HepG2 (cell line): Measurements from ENCODE around the gene BIRC2. TPM values are rescaled to one million over a fixed set of nuclear protein-coding genes. Genes with fewer than 3 reads are reported as not detected.

Experiments used
- ATAC-seq: fragments of 200-7000 bp; cut with Tn5 transposase; 3 replicates; pipeline ENCODE4 v1.9.1; 2020; ENCODE audit warnings: mild to moderate bottlenecking, moderate library complexity
- BruUV-seq: library from RNA; stranded (reverse); fragments of 400-500 nt; replicated peaks from 2 replicates; lab custom pipeline; 2021; lab: Mats Ljungman, UMichigan
- CTCF ChIA-PET: fragments of 300-600 bp; formaldehyde crosslinking; extraction: SDS; loops from one replicate; lab custom pipeline; 2021; ENCODE audit warnings: low total read pairs, inconsistent platforms, low intra/inter-chr PET ratio; lab: Yijun Ruan, JAX
- POLR2A ChIA-PET: fragments of 350-600 bp; sonication (Branson Sonifier 250); formaldehyde crosslinking; loops from one replicate; lab custom pipeline; 2020; ENCODE audit warnings: antibody characterized with exemption, inconsistent platforms; lab: Yijun Ruan, JAX
- DNase-seq: peaks from one replicate; pipeline ENCODE4 v3.0.0-alpha.2; 2015; ENCODE audit warnings: low spot score
- FAIRE-seq: peaks from 3 replicates; lab custom pipeline; 2011; peaks lifted over from hg19 to GRCh38; lab: Jason Lieb, UNC
- H2AFZ ChIP-seq: one replicate; pipeline ENCODE4 v1.6.1; 2011; ENCODE audit warnings: low read length, inconsistent platforms
- H3K27ac ChIP-seq: fragments of 300-600 bp; 3 replicates; pipeline ENCODE4 v1.8.0; 2011; ENCODE audit warnings: mixed run types, mild to moderate bottlenecking, mixed read lengths, low read length, inconsistent platforms; ENCODE audit not compliant: insufficient read depth; ENCODE audit errors: extremely low read length
- H3K27me3 ChIP-seq, 2 experiments: fragments of 200-600 bp in 1 of 2; 2 replicates in 1 of 2; 3 replicates in 1 of 2; pipeline versions ENCODE4 v1.6.0 to v1.8.0; 2011; ENCODE audit warnings: low read length in 2 of 2, mild to moderate bottlenecking in 2 of 2, moderate library complexity in 2 of 2, inconsistent platforms in 1 of 2; ENCODE audit not compliant: insufficient read depth in 2 of 2, control insufficient read depth in 1 of 2
- H3K36me3 ChIP-seq, 2 experiments: fragments of 200-600 bp in 1 of 2; replicated peaks in 1 of 2; 2 replicates in 1 of 2; 3 replicates in 1 of 2; pipeline versions ENCODE4 v1.5.1 to v1.8.0; 2011; ENCODE audit warnings: low read length in 2 of 2, inconsistent platforms in 1 of 2; ENCODE audit not compliant: insufficient read depth in 2 of 2, control insufficient read depth in 1 of 2
- H3K4me1 ChIP-seq: 2 replicates; pipeline ENCODE4 v1.5.1; 2012; ENCODE audit warnings: low read length, inconsistent platforms; ENCODE audit not compliant: insufficient read depth
- H3K4me2 ChIP-seq: 2 replicates; pipeline ENCODE4 v1.6.0; 2011; ENCODE audit warnings: low read depth, low read length, inconsistent platforms
- H3K4me3 ChIP-seq, 3 experiments: fragments of 200-600 bp in 1 of 3; sonication (generic), shearing (Covaris generic) in 1 of 3; replicated peaks in 1 of 3; 2 replicates each; pipeline ENCODE4 v1.5.1; 2011 to 2016; ENCODE audit warnings: low read length in 3 of 3, inconsistent platforms in 2 of 3, low read depth in 2 of 3, mild to moderate bottlenecking in 2 of 3, control low read depth in 1 of 3, mixed read lengths in 1 of 3; ENCODE audit not compliant: insufficient read depth in 1 of 3
- H3K79me2 ChIP-seq: one replicate; pipeline ENCODE4 v1.6.1; 2011; ENCODE audit warnings: low read length, inconsistent platforms; ENCODE audit not compliant: insufficient read depth
- H3K9ac ChIP-seq: 2 replicates; pipeline ENCODE4 v1.6.0; 2011; ENCODE audit warnings: mild to moderate bottlenecking, low read depth, low read length, inconsistent platforms; ENCODE audit not compliant: insufficient read depth
- H3K9me3 ChIP-seq: 2 replicates; pipeline ENCODE4 v1.5.1; 2012; ENCODE audit warnings: mild to moderate bottlenecking, low read length
- H4K20me1 ChIP-seq: 2 replicates; pipeline ENCODE4 v1.6.0; 2011; ENCODE audit warnings: inconsistent platforms, mild to moderate bottlenecking, low read length, moderate library complexity; ENCODE audit not compliant: insufficient read depth
- AFF4 ChIP-seq: sonication (generic); formaldehyde crosslinking; IDR thresholded peaks from 2 replicates; pipeline ENCODE4 v1.4.0; 2020; ENCODE audit warnings: missing genetic modification reagents
- BRD4 ChIP-seq: sonication (generic); formaldehyde crosslinking; IDR thresholded peaks from 2 replicates; pipeline ENCODE4 v1.4.0; 2020; ENCODE audit warnings: missing genetic modification reagents
- CHD4 ChIP-seq: fragments of 200-600 bp; sonication (generic); IDR thresholded peaks from 2 replicates; pipeline ENCODE4 v1.7.0; 2017; ENCODE audit warnings: mild to moderate bottlenecking, low read length, borderline replicate concordance
- CTCF ChIP-seq: sonication (generic); formaldehyde crosslinking; IDR thresholded peaks from 2 replicates; pipeline ENCODE4 v1.5.0; 2020; ENCODE audit warnings: mild to moderate bottlenecking, missing genetic modification reagents, moderate library complexity
- TOPORS ChIP-seq: sonication (generic); formaldehyde crosslinking; IDR thresholded peaks from 2 replicates; pipeline ENCODE4 v1.8.0; 2023; ENCODE audit warnings: mild to moderate bottlenecking, missing genetic modification reagents
- ZEB1 ChIP-seq: IDR thresholded peaks from 2 replicates; pipeline ENCODE4 v1.6.1; 2012; ENCODE audit warnings: mild to moderate bottlenecking, low read depth, inconsistent platforms; ENCODE audit not compliant: insufficient replicate concordance
- ZNF83 ChIP-seq: sonication (generic); formaldehyde crosslinking; IDR thresholded peaks from 2 replicates; pipeline ENCODE4 v1.4.0; 2020; ENCODE audit warnings: missing genetic modification reagents, mild to moderate bottlenecking, borderline replicate concordance
- ZSCAN22 ChIP-seq: sonication (generic); formaldehyde crosslinking; IDR thresholded peaks from 2 replicates; pipeline ENCODE4 v1.4.0; 2020; ENCODE audit warnings: mild to moderate bottlenecking, missing genetic modification reagents
- WGBS: methylation state at CpG from one replicate; pipeline ENCODE4 v1.1.6; 2017; ENCODE audit warnings: low lambda C conversion rate; 5-methylcytosine and 5-hydroxymethylcytosine counted together
- in situ Hi-C: cut with HindIII; loops from 2 replicates; pipeline ENCODE4 v1.10.0; 2017; ENCODE audit warnings: low pct_unique_long_range_greater_than_20kb; ENCODE audit not compliant: extremely low pct_ligation_motif_present
- intact Hi-C: fragments of 100-400 bp; cut with micrococcal nuclease; formaldehyde crosslinking; loops from one replicate; pipeline ENCODE4 v1.10.0; 2022; ENCODE audit not compliant: unreplicated experiment
- polyA plus RNA-seq, 8 experiments: library from polyadenylated mRNA; depleted of rRNA in 3 of 8; stranded (reverse) in 7 of 8; unstranded in 1 of 8; fragments of >200 nt; fragmentation: Illumina TruSeq in 4 of 8; extraction: Trizol in 4 of 8; gene quantifications; 2 replicates each; pipeline versions ENCODE4 v1.2.1 to v1.2.3, GENCODE V29; 2011 to 2016; ENCODE audit warnings: low read depth in 4 of 8, missing spikeins in 1 of 8, mixed read lengths in 1 of 8; ENCODE audit not compliant: insufficient read depth in 1 of 8
- total RNA-seq, 5 experiments: library from RNA; depleted of rRNA; stranded (reverse); fragments of >200 nt; fragmentation: Illumina TruSeq; extraction: Trizol; gene quantifications; 2 replicates each; pipeline ENCODE4 v1.2.3, GENCODE V29; 2016; ENCODE audit warnings: low read depth in 1 of 5

The BIRC2 gene
- total and polyA plus RNA-seq, 2 of the 13 experiments (the other 11 are each of a cell fraction or from before 2014, with no cell fraction given), result 61.7 to 62.2 TPM

GRCh38 chr11:102317768-102318103, 29.3 kb upstream of the BIRC2 start (continued):
- TF ChIP-seq AFF4 (CRISPR knock-in tag) (no peak), ZEB1 (no peak), TOPORS (CRISPR knock-in tag) (no peak), ZNF83 (CRISPR knock-in tag) (no peak)

GRCh38 chr11:102318469-102318868, 28.5 kb upstream of the BIRC2 start:
- DNase-seq (no peak), ATAC-seq (no peak), FAIRE-seq (no peak)
- POLR2A ChIA-PET, result no interaction called here
- in situ Hi-C loops, result no loop called here
- Histone ChIP-seq H3K4me1 (peaks cover 23% of the 10 kb centered on the region), H3K36me3 (no peaks in the 10 kb centered on the region), H3K4me3 (no peak overlapping the region), H2AFZ (no peak overlapping the region), H4K20me1 (no peaks in the 10 kb centered on the region), H3K9ac (no peak overlapping the region), H3K27ac (no peak overlapping the region), H3K4me2 (no peak overlapping the region), H3K79me2 (no peaks in the 10 kb centered on the region), H3K9me3 (no peaks in the 10 kb centered on the region), H3K27me3 (no peaks in the 10 kb centered on the region)
- CTCF ChIA-PET, result no interaction called here
- TF ChIP-seq BRD4 (CRISPR knock-in tag), result no peak
- no peak for TF ChIP-seq CHD4
- no peak for TF ChIP-seq ZSCAN22
- peak; percentile 24 for TF ChIP-seq CTCF (CRISPR knock-in tag)
- intact Hi-C loops, result no loop called here
- no TSS peak for BruUV-seq
- WGBS, result 54% methylated on average over 1 of the region's 1 CpG
